Measurements from ENCODE around the gene OR51L1. TPM values are rescaled to one million over a fixed set of nuclear protein-coding genes. Genes with fewer than 3 reads are reported as not detected.

Gene OR51L1
- total and polyA plus RNA-seq, 3 donors from 2014 or later = not detected

DNA sequence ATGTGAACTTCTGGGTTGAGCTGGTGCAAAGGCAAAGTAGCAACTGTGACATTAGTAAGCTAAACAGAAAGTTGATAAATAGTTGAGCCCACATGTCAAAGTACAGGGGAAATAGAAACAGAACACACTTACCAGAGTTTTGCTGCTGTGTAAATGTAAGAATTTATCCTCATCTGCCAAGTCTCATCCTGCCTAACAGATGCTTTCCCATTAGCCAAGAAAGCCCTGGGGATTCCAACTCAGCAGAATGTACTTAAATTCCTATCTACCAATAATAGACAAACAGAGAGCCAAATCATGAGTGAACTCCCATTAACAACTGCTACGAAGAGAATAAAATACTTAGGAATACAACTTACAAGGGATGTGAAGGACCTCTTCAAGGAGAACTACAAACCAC lies 31.8 kb upstream of the OR51L1 start:
- Histone ChIP-seq H3K36me3 (ENCODE audit: low read depth, missing control alignments) (no peaks in the 10 kb centered on the region), H3K4me3 (no peak overlapping the region), H3K27ac (no peak overlapping the region), H3K4me1 (no peaks in the 10 kb centered on the region), H3K27me3 (no peaks in the 10 kb centered on the region), H3K9me3 (no peaks in the 10 kb centered on the region)
- 48 to 55% methylated on average over 1 of the region's 1 CpG for WGBS, 2 donors
- DNase-seq = no peak
- intact Hi-C loops (cut with DNase I; ENCODE audit: low total_unique reads) = no loop called here
- TF ChIP-seq POLR2A (IDR thresholded peaks at IDR 0.05) = no peak
- TF ChIP-seq, protein P1, sequence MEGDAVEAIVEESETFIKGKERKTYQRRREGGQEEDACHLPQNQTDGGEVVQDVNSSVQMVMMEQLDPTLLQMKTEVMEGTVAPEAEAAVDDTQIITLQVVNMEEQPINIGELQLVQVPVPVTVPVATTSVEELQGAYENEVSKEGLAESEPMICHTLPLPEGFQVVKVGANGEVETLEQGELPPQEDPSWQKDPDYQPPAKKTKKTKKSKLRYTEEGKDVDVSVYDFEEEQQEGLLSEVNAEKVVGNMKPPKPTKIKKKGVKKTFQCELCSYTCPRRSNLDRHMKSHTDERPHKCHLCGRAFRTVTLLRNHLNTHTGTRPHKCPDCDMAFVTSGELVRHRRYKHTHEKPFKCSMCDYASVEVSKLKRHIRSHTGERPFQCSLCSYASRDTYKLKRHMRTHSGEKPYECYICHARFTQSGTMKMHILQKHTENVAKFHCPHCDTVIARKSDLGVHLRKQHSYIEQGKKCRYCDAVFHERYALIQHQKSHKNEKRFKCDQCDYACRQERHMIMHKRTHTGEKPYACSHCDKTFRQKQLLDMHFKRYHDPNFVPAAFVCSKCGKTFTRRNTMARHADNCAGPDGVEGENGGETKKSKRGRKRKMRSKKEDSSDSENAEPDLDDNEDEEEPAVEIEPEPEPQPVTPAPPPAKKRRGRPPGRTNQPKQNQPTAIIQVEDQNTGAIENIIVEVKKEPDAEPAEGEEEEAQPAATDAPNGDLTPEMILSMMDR (IDR thresholded peaks at IDR 0.05) = no peak

DNA sequence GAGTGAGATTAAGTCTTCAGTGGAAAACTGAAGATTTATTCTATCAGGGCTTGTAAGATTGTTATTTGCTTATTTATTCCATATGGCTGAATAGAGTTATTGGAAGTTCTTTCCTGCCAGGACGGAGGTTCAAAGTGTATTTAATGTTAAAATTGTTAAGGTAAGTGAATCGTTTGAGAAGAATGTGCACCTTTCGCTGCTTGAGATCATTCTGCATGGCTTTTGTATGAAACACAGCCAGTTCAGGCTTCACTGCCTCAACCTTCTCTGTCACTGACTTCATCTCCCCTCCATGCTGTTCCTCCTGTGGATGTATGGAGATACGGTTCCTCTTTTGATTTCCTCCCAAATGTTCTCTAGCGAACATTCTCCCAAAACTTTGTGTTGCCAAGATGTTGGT lies 19.2 kb upstream of the OR51L1 start:
- intact Hi-C loops (cut with DNase I; ENCODE audit: low total_unique reads) = no loop called here
- H3K4me1 ChIP-seq = no peaks in the 10 kb centered on the region
- H3K36me3 ChIP-seq (ENCODE audit: low read depth, missing control alignments) = no peaks in the 10 kb centered on the region
- H3K4me3 ChIP-seq = no peak overlapping the region
- WGBS, 2 donors = 87 to 91% methylated on average over 5 of the region's 5 CpGs
- no peak overlapping the region for H3K27ac ChIP-seq
- no peak for DNase-seq
- no peak for TF ChIP-seq POLR2A (IDR thresholded peaks at IDR 0.05)
- TF ChIP-seq, protein P1 (IDR thresholded peaks at IDR 0.05) = no peak
- H3K9me3 ChIP-seq = no peaks in the 10 kb centered on the region
- no peaks in the 10 kb centered on the region for H3K27me3 ChIP-seq

DNA sequence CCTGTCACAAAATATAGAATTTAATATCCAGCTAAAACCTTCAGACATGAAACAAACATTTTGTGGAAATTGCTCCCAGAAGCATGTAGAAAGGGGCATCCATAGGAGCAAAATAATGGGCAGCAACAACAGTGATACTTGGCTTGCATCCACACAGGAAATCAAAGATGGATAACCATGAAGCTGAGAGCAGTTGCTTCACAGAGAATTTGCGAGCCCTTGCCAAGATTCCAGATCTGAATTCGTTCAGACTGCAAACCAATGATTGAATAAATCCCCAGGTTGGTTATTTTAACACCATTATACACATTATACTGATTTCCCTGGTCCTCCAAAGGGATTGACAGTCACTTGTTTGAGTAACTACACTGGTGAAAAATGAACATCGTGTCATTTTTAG lies 15.6 kb upstream of the OR51L1 start:
- Histone ChIP-seq H3K27ac (no peak overlapping the region), H3K36me3 (ENCODE audit: low read depth, missing control alignments) (no peaks in the 10 kb centered on the region), H3K9me3 (no peaks in the 10 kb centered on the region), H3K4me1 (no peaks in the 10 kb centered on the region), H3K4me3 (no peak overlapping the region), H3K27me3 (no peaks in the 10 kb centered on the region)
- DNase-seq = no peak
- intact Hi-C loops (cut with DNase I; ENCODE audit: low total_unique reads) = no loop called here
- TF ChIP-seq, protein P1 (IDR thresholded peaks at IDR 0.05) = no peak
- TF ChIP-seq POLR2A (IDR thresholded peaks at IDR 0.05) = no peak
- WGBS, 2 donors = 67 to 68% methylated on average over 3 of the region's 3 CpGs

DNA sequence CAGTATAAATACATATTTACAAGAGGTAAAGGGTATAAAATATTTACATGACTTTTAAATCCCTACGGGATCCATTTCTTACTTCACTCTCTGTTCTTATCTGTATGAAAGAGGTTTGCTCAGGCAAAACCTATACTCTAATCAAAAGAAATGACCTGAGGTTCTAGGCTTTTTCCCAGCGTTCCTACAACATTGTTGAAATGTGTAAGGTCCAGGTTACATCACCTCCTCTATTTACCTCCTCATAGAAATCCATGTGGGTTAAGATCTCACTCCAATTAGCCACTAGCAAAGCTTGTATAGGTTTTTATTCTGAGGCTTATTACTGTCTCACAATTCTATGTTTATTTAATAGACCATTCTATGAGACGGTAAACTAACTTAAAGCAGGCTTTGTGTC lies 12.0 kb upstream of the OR51L1 start:
- 84 to 89% methylated on average over 3 of the region's 3 CpGs for WGBS, 2 donors

DNA sequence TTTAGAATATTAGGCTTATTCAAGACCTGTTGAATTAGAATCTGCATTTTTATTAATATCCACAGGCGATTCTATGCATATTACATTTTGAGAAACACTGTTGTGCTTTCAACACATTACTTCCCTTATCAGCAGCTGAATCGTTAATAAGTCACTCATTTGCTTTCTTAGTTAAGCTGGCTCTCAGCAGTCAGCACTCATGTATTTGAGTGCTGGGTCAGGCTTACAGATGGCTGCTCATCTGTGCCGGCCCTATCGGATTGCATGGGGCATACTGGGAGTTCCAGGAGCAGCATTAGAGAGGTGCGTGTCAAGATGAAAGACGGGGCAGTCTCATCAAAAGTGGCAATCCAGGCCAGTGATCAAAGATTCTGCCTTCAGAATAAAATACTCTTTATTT lies 10.8 kb upstream of the OR51L1 start:
- WGBS, 2 donors = 67 to 85% methylated on average over 6 of the region's 6 CpGs
- TF ChIP-seq, protein P1 (IDR thresholded peaks at IDR 0.05) = no peak
- no peak for TF ChIP-seq POLR2A (IDR thresholded peaks at IDR 0.05)
- intact Hi-C loops (cut with DNase I; ENCODE audit: low total_unique reads) = no loop called here

More for the DNA sequence above, 12.0 kb upstream of the OR51L1 start:
- H3K4me3 ChIP-seq = no peak overlapping the region
- no peaks in the 10 kb centered on the region for H3K36me3 ChIP-seq (ENCODE audit: low read depth, missing control alignments)
- H3K9me3 ChIP-seq = no peaks in the 10 kb centered on the region
- intact Hi-C loops (cut with DNase I; ENCODE audit: low total_unique reads) = no loop called here
- TF ChIP-seq, protein P1 (IDR thresholded peaks at IDR 0.05) = no peak
- TF ChIP-seq POLR2A (IDR thresholded peaks at IDR 0.05) = no peak
- no peaks in the 10 kb centered on the region for H3K4me1 ChIP-seq
- H3K27ac ChIP-seq = no peak overlapping the region
- DNase-seq = no peak
- H3K27me3 ChIP-seq = no peaks in the 10 kb centered on the region

More for the DNA sequence above, 10.8 kb upstream of the OR51L1 start:
- no peaks in the 10 kb centered on the region for H3K4me1 ChIP-seq
- no peak overlapping the region for H3K4me3 ChIP-seq
- no peak overlapping the region for H3K27ac ChIP-seq
- no peaks in the 10 kb centered on the region for H3K27me3 ChIP-seq
- no peaks in the 10 kb centered on the region for H3K36me3 ChIP-seq (ENCODE audit: low read depth, missing control alignments)
- no peaks in the 10 kb centered on the region for H3K9me3 ChIP-seq
- DNase-seq = no peak
